Vagina (tissue), 2 donors: ENCODE results near the gene ABR.

Experiments used
- POLR2A ChIP-seq, 2 donors: fragments of 450-650 bp; IDR thresholded peaks; one replicate each; pipeline ENCODE4 v1.6.1; 2017; ENCODE audit warnings: antibody characterized with exemption in 2 of 2, mild to moderate bottlenecking in 2 of 2, moderate library complexity in 2 of 2
- TF ChIP-seq, protein P1 (sequence below), 3 experiments: fragments of 450-650 bp in 2 of 3; fragments of 200-600 bp in 1 of 3; sonication (generic) in 1 of 3; IDR thresholded peaks; one replicate each; pipeline ENCODE4 v1.5.1; 2017 to 2019; ENCODE audit warnings: antibody characterized with exemption in 3 of 3, mild to moderate bottlenecking in 2 of 3, moderate library complexity in 2 of 3

DNA sequence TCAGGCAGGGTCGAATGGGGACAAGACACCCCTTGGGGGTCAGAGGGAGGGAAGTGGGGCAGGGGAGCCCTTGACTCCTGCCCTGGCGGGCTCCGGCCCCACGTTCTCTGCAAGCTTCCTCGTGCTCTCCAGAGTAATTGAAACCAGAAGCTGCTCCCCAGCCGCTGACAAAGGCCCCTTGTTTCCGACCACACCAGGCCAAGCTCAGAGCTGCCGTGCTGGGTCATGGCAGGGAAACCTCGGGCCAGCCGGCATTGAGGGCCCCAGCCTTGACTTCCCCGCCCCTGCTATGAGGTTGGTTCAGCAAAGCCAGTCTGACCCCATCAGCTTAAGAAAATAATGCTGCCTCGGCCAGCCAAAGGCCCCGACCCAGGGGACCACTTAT, 139.6 kb downstream of the ABR start:
- TF ChIP-seq POLR2A (IDR thresholded peaks at IDR 0.05) = no peak
- TF ChIP-seq, protein P1, sequence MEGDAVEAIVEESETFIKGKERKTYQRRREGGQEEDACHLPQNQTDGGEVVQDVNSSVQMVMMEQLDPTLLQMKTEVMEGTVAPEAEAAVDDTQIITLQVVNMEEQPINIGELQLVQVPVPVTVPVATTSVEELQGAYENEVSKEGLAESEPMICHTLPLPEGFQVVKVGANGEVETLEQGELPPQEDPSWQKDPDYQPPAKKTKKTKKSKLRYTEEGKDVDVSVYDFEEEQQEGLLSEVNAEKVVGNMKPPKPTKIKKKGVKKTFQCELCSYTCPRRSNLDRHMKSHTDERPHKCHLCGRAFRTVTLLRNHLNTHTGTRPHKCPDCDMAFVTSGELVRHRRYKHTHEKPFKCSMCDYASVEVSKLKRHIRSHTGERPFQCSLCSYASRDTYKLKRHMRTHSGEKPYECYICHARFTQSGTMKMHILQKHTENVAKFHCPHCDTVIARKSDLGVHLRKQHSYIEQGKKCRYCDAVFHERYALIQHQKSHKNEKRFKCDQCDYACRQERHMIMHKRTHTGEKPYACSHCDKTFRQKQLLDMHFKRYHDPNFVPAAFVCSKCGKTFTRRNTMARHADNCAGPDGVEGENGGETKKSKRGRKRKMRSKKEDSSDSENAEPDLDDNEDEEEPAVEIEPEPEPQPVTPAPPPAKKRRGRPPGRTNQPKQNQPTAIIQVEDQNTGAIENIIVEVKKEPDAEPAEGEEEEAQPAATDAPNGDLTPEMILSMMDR (IDR thresholded peaks at IDR 0.05) = no peak
